Hematopoietic multipotent progenitor cell treated with erythropoietin and hydrocortisone succinate and interleukin-3 and kit ligand, for 6 days (in vitro differentiated cells): Measurements from ENCODE around the gene PRSS2.
"Not testable (repeated sequence)": the region's sequence is repeated elsewhere in the genome, so short reads cannot be mapped to it uniquely, and the experiment has no call there.

Experiments
- DNase-seq: peaks from one replicate; pipeline ENCODE4 v3.0.0-alpha.2; 2015

The PRSS2 gene

DNA sequence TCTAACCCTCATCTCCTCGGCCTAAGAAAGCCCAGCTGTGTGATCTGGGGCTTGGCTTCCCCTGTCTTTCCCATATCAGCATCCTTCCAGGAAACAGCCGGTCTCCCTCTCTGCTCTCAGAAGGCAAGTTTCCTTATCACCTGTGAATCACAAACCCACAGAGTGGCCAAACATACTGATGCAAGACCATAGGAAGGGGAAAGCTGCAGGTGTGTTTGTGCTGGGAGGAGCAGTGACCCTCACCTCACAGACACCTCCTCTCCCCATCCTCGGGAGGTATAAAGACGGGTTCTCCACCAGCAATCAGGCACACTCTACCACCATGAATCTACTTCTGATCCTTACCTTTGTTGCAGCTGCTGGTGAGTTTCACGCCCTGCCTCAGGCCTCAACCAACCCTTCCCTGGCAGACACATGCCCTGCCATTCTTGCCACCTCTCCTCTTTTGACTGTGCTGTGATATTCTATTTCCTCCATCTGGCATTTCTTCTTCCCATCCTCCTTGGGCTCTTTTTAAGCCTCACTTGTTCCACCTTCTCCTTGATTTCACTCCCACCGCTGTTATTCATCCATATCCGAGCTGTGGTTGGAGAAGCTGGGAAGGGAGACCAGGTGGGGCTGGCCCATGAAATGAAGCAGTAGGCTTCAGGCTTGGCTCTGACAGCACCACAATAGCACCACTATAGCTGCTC is at the start of gene PRSS2:
Gene PRSS2 (plus strand): TSS at position 310 of the 692 bp plus-strand sequence. CDS start 13 bp downstream, at position 323.
- no peak for DNase-seq

GRCh38 chr7:142720986-142721385 is 49.8 kb upstream of the PRSS2 start:
- peak; percentile 21 for DNase-seq

- peak; percentile 12 for DNase-seq
Observed at GRCh38 chr7:142722248-142722794, 48.4 kb upstream of the PRSS2 start.

DNA sequence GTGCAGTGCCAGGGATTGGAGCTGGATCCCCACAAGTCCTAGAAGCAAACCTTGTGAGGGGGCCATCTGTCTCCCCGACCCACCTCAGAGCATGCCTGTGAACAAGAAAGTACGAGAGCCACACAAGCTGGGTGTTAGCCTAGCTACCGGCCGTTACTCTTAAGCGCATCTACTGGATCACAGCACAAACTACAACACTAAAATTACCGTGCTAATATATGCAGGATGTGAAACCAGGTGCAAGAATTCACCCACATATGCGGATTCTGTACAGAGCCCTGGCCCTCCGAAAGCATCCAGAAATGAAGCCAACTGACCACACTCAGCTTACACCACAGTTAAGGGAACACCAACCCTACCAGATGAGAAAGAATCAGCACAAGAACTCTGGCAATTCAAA is 37.5 kb upstream of the PRSS2 start:
- DNase-seq, result no peak

GRCh38 chr7:142739923-142740492 is 30.8 kb upstream of the PRSS2 start:
- DNase-seq, result no peak

- DNase-seq, result no peak
Observed at GRCh38 chr7:142740786-142741185, 30.0 kb upstream of the PRSS2 start.

- DNase-seq, result not testable (repeated sequence)
Observed at GRCh38 chr7:142741932-142742331, 28.8 kb upstream of the PRSS2 start.

DNA sequence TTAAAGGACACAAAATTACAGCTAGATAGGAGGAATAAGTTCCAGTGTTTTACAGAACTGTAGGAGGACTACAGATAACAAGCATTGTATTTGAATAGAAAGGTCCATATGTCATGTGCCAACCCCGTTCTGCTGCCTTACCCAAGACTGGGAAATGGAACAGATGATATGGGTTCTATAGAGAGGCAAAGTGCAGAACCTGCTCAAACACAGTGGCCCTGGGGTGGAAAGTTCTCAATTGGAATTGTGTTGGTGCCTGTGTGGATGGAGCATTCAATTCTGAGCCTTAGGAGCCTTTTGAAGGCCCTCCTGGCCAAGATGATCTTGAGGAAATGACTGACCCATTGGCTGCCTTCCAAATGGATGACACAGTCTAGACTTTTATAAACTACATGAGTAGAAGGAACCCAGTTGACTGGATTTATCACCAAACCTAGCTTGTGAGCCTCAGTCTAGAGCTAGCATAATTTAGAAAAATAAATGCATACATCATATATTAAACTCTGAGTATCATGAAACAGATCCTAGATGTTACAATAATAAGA is 25.6 kb upstream of the PRSS2 start:
- no peak for DNase-seq

DNA sequence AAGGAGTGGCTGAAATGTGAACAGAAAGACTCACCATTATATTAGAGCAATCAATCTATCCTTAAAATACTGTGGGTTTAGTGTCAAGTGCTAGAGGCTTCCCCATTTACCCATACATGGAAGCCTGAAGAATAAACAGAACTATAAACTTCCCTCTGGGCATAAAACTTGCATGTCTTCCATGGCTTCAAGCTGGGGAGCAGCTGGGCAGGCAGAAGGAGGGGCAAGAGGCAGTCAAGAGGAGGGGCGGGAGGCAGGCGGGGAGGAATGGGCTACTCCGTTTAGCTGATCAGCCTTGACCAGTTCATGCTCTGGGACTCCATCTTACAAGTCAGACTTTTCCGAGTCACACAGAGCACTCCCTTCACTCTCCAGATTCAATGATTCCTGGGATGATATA is 25.0 kb upstream of the PRSS2 start:
- no peak for DNase-seq

GRCh38 chr7:142746264-142746663 is 24.5 kb upstream of the PRSS2 start:
- DNase-seq, result peak; percentile 17

- not testable (repeated sequence) for DNase-seq
Observed at GRCh38 chr7:142748410-142748809, 22.4 kb upstream of the PRSS2 start.

GRCh38 chr7:142749218-142749993 is 21.4 kb upstream of the PRSS2 start, which contains the start of gene PRSS1:
Gene PRSS1 (plus strand): TSS chr7:142749472. CDS start chr7:142749485, 13 bp downstream.
- no peak for DNase-seq

DNA sequence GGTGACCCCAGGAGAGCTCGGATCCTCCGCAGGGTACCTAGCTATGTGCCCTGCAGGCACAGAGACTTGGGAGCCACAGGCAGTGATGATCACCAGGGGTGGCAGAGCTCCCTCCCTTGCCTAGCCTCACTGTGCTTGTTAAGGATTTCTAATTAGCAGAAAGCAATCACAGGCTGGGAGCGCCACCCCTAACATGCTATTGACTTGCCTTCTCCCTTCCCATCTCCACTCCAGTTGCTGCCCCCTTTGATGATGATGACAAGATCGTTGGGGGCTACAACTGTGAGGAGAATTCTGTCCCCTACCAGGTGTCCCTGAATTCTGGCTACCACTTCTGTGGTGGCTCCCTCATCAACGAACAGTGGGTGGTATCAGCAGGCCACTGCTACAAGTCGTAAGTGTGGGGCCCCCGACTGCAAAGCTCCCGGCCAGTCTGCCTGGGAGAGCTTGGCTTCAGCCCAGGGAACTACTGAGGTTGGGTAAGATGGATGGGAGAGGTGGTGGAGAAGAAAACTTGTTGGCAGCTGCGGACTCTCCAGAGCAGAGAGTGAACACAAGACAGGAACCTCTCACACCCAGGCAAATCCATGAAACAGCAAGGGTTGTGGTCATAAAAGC is 20.3 kb upstream of the PRSS2 start:
- DNase-seq, result no peak

- DNase-seq, result not testable (repeated sequence)
Observed at GRCh38 chr7:142751526-142752175, 19.1 kb upstream of the PRSS2 start.

GRCh38 chr7:142752376-142753225 is 18.2 kb upstream of the PRSS2 start:
- DNase-seq, result no peak

DNA sequence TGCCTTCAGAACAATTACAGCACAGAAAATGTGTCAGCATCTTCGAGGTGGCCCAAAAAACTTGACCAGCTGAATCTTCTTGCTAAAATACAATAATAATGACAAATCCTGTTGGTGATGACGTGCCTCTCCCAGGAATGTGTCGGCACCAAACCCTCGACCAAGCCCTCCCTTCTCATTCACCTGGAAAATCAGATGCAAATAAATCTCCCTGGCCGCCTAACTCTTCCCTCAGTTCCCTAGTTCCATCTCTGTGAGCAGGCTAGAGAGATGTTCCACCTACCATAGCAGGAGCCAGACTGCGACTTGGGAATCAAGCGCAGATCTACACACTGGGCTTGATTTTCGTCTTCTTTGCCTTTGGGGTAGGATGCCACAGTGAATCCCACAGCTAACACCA is 17.4 kb upstream of the PRSS2 start:
- no peak for DNase-seq

- DNase-seq, result not testable (repeated sequence)
Observed at GRCh38 chr7:142753925-142754491, 16.8 kb upstream of the PRSS2 start.

GRCh38 chr7:142754681-142755575 is 15.8 kb upstream of the PRSS2 start:
- no peak for DNase-seq

DNA sequence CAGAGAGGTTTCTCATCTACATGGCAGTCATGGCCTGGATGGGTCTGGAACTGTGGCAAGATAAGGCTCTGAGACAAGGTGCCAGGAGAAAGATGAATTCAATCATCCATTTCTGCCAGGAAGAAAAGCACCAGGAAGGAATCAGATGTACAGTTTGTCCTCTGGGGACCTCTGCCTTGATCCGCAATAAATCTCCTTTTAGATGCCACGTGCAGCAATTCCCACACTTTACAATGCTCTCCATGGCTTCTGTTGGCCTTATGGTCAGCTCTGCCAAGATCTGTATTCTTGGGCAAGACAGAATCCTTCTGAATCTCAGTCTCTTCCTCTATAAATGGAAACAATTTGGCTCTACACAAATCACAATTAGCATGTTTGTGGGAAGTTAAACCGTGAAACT is 12.5 kb upstream of the PRSS2 start:
- DNase-seq, result not testable (repeated sequence)

GRCh38 chr7:142759433-142759832 is 11.3 kb upstream of the PRSS2 start:
- no peak for DNase-seq
